SKM-1 (cell line): ENCODE data around the gene ZNF764.
"Not testable (repeated sequence)": the region's sequence is repeated elsewhere in the genome, so short reads cannot be mapped to it uniquely, and the experiment has no call there.

ENCODE experiments used
- DNase-seq: peaks from one replicate; lab custom pipeline; 2025; ENCODE audit not compliant: unreplicated experiment; lab: John Stamatoyannopoulos, UW

The ZNF764 gene

DNA sequence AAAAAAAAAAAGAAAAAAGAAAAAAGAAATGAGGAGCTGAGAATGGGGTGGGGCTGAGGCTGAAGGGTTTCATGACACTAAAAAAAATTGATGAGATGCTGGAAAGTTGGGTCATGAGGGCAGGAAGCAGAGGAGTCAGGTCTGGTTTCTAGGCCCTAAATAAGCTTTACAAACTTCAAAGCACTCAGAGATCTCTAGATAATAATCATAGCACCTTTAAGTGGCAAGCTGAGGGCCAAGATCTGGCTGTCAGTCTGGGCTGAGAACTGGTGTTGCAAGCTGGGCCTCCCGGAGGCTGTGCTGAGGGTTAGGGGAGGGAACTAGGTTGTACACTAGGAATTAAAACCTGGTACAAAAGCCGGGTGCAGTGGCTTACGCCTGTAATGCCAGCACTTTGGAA, 6.4 kb downstream of the ZNF764 start:
- DNase-seq, result no peak

DNA sequence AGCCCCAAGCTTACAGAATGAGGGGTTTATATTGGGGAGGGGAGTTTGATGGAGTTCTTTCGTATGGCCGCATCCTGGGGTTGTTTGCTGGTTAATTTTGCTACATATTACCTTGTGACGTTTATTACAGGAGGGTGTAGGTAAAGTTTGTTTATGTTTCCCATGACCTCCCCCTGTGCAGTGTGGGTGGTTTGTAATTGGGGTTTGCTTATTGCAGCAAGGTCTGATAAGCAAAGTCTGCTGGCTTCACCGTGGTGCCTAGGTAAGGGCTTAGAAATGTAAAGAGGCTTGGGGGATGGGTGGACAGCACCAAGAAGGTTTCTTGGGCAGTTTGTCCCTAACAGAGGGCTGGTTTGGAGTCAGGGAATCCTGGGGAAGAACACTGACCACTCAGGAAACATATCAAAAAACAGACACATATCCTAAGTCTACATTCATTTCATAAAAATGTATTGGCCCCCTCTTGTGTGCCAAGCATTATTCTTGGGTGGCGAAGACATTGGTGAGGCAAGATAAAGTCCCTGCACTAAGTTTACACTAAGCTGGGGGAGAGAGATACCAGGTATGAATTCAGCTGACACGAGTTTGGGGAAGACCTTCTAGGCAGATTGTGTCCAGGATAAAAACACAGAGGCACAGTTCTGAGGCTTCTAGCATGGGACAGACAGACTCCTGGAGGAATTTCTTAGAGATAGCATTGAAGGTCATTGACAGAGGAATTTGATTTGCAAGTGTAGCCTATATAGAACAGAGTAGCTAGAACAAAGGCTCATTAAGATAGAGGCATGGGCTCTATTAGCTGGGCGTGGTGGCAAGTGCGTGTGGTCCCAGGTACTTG, 9.5 kb downstream of the ZNF764 start:
- no peak for DNase-seq

DNA sequence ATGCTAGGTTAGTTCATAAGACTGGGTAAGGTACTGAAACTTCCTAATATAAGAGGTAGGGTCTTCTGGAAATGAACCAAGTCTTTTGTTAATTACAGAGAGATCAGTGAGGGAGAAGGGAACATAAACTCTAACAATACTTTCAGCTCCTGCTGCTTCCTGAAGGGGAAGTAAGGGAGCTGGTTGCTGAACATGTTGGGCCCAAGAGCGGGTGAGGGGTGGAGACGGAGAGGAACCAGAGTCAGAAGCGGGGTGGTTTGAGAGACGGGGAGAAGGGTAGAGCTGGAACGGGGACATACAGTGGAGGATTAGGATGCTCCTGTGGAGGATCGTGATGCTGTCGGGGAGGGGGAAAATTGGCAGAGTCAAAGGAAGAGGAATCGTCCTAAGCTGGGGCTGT, 12.1 kb downstream of the ZNF764 start:
- no peak for DNase-seq

DNA sequence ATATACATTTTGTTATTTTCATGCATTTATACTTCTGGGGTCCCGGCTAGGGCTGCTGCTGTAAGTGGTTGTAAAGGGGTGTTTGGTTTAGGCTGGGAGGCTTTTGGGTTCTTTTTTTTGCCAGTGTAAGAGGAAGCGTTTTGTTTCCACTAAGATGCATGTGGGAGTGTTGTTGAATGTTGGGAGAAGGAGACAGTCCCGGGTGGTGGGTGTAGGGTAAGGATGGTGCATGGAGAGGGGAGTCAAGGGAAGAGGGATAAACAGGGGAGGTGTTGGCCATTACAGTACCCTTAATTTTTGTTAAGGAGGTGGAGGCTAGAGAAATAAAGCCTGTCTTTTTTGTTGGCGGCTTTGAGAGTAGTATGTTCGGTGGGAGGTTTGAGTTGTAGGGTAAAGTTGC, 15.1 kb downstream of the ZNF764 start:
- DNase-seq, result no peak

DNA sequence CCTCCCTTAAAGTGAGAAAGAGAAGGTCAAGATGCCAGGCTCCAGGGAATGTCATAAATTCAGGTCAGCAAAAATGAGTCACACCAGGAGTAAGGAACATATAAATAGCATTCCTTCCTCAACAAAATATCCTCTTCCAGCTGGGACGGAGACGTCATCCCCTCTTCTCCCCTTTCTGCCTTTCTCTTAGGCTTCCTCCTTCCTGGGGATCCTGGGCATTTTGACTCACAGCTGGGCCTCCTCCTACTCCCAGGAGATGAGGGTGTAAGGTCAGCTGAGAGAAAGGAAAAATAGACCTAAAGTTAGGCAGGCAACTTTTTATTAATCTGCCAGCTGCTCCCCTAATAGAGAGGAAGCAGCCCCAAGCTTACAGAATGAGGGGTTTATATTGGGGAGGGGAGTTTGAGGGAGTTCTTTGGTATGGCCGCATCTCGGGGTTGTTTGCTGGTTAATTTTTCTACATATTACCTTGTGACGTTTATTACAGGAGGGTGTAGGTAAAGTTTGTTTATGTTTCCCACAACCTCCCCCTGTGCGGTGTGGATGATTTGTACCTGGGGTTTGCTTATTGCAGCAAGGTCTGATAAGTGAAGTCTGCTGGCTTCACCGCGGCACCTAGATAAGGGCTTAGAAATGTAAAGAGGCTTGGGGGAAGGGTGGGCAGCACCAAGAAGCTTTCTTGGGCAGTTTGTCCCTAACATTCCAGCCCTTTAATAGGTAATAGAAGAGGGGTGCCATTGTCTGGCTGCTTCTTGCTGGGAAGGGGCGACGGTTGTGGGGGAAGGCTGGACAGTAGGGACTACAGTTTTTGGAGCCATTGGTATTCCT, 16.5 kb downstream of the ZNF764 start:
- DNase-seq, result no peak

DNA sequence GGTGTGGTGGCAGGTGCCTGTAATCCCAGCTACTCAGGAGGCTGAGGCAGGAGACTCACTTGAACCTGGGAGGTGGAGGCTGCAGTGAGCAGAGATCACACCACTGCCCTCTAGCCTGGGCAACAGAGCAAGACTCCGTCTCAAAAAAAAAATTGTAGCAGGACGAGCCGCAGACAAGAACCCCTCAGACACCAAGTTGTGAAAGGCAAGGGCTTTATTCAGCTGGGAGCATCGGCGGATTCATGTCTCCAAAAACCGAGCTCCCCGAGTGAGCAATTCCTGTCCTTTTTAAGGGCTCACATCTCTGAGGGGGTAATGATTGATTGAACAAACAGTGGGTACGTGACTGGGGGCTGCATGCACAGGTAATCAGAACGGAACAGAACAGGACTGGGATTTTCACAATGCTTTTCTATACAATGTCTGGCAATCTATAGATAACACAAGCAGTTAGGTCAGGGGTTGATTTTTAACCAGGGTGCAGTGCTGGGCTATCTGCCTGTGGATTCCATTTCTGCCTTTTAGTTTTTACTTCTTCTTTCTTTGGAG, 17.2 kb downstream of the ZNF764 start:
- DNase-seq, result not testable (repeated sequence)

DNA sequence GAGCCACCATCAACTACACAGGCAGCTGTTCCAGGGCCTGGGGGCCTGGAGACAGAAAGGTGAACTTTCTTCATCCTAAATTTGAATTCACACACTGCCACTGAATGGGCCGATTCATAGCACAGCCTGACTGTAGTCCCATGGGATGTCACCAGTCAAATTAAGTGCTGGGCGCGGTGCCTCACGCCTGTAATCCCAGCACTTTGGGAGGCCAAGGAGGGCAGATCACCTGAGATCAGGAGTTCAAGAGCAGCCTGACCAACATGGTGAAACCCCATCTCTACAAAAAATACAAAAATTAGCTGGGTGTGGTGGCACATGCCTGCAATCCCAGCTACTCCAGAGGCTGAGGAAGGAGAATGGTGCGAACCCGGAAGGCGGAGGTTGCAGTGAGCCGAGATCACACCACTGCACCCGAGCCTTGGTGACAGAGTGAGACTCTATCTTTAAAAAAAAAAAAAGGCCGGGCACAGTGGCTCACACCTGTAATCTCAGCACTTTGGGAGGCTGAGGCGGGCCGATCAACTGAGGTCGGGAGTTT, 18.1 kb downstream of the ZNF764 start:
- not testable (repeated sequence) for DNase-seq

DNA sequence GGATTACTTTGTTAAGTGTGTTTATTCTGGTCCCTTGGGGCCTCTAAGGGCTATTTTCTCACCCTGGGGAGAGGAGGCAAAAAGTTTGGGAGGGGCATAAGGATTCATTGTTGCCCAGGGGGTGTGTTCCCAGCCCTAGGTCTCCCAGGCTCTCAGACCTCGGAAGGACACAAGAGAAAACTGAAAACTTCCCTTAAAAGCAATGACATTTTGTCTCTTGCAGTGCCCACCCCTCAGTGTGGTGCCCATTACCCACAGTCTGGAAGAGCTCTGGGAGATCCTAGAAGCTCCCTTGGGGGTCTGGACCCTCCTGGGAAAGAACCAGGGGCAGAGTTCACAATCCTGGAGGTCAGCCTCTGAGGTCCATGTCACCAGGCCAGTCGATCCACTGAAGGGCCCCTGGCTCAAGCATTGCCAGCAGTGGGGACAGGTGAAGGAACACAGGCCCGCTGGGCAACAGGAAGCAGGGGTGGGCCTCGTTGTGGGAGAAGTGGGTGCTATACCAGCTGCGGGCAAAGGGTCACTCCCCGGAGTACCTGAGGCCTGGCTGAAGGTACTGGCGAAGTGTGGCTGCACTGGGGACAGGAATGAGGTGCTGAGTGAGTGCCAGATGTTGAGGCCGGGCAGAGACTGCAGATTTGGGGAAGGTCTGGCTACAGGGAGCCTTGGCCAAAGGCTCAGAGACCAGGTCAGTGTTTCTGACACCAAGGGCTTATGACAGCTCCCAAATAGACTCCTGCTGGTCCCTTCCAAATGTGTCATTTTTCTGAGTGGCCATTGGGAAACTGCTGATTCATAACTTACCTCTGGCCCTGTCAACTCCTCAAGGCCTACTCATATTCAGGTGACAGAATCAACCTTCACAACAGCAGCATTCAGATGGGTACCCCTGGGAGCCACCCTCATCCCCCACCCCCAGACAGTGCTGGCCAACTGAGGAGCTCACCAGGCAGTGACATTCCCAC, 18.9 kb downstream of the ZNF764 start:
- no peak for DNase-seq

DNA sequence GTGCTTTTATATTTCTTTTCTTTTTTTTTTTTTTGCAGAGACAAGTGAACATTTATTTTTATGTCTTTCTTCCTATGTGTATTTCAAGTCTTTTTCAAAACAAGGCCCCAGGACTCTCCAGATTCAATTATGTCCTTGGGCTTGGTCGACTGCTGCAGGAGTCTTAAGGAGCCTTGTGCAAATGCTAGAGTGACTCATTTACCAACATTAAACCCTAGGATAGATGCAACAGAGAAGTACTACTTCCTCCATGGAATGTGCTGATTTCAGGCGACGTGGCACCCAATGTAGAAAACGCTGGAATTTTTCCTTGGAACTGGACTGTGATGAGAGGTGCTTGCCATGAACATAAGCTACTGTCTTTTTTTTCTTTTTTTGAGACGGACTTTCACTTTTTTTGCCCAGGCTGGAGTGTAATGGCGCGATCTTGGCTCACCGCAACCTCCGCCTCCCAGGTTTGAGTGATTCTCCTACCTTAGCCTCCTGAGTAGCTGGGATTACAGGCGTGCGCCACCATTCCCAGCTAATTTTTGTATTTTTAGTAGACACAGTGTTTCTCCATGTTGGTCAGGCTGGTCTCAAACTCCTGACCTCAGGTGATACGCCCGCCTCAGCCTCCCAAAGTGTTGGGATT, 21.7 kb downstream of the ZNF764 start:
- not testable (repeated sequence) for DNase-seq

DNA sequence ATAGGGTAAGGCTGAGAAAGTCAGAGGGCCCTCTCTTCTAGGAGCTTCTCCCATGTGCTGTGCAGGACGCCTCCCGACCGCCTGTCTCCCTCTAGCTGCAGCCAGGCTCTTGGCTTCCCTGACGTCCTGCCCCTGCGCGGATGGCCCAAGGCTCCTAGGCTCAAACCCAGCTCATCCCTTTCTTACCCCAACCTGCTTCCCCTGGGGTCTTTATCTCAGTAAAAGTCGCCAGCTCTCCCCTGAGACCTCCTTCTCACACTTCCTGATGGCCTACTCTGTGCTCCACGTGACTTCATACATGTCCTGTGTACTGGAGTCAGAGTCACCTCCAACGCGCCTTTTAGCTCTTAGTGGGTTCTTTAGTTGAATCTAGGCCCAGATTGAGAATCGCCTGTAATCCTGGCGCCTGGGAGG, 22.4 kb downstream of the ZNF764 start:
- DNase-seq, result peak; percentile 56

DNA sequence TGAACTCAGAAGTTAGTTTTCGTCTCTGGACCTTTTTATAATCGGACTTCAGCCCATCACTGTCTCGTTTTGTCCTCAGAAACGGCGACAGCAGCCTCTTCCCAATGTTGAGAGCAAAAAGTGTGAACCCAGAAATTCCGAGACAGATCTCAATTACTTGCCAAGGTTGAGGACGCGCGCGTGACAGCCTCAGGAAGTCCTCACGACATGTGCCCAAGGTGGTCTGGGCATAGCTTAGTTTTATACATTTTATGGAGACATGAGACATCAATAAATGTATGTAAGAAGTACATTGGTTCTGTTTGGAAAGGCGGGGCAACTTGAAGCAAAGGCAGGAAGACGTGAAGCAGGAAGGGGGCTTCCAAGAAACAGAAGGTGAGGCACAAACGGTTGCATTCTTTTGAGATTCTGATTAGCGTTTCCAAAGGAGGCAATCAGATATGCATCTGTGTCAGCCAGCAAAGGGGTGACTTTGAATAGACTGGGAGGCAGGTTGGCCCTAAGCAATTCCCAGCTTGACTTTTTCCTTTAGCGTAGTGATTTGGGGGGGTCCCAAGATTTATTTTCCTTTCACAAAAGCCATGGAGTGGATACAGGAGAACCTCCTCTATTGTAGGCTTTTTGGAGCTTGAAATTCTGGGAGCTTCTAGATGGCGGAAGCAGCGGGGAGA, 22.9 kb downstream of the ZNF764 start:
- no peak for DNase-seq

DNA sequence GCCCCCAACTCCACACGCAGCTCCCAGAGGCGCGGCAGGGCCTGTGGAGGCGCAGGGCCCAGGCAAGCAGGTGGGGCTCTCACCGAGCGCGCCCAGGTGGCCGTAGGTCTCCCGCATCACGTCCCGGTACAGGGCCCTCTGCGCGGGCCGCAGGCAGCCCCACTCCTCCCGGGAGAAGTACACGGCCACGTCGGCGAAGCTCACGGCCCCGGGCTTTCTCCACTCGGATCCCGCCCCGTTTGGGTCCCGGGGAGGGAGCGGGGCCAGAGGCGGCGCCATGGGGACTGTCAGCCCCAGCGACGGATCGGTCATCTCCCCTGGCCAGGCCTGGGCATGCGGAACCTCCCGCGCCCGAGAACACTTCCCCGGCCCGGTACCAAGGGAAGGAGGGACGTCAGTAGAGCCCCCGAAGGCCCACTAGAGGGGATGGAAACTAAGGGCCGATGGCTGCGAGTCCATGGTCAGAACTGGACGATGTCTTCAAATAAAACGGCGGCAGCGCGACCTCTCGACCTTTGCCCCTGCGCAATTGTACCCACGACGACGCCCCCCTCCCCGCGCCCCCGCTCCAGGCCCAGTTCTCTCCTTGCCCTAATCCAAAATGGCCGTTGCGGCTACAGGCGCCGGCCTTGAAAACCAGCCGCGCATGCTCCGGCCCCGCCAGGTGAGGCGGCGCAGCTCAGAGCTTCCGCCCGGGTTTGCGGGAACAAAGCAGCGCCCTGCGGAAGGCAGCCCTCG, 23.6 kb downstream of the ZNF764 start, which contains the start of gene ZNF747:
Gene ZNF747 (minus strand): TSS at position 491 of the 738 bp plus-strand sequence. CDS start 179 bp downstream, at position 312.
- peak; percentile 65 for DNase-seq

DNA sequence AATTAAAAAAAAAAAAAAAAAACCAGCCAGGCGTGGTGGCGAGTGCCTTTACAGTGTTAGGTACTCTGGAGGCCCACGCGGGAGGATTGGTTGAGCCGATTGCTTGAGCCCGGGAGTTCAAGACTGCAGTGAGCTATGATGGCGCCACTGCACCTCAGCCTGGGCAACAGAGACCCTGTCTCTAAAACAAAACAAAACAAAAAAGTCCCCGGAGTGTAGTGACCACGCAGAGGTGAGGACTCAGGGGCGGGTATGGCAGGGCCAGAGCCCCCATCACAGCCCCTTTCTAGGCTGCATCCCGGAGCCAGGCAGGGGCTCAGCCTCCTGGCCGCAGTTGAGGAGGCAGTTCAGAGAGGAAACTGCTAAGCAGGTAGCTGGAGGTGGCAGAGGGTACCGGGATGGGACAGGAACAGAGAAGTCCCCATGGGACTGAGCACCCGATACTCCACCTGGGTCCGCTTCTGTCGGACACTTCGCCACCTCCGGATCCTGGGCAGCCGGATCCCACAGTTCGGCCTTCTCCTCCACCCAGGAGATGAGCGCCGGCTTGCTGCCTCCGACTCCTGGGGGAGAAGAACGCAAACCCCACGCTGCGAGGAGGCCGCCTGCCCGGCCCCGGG, 24.3 kb downstream of the ZNF764 start:
- no peak for DNase-seq

DNA sequence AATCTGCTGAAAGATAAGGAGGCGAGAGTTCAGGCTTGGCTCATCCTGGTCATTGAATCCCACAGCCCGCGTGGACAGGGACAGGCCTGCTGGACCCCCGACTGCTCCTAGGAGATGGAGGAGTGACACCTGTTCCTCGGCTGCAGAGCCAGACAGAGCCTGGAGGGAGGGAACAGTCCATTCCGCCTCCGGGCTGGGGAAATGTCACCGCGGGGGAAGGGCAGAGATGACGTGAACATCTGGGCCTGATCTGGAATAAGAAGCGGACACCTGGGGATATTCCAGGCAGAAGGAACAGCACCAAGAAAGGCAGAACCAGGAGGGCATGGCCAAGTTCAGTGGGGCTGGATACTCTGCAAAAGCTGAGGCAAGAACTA, 25.0 kb downstream of the ZNF764 start:
- DNase-seq, result no peak

DNA sequence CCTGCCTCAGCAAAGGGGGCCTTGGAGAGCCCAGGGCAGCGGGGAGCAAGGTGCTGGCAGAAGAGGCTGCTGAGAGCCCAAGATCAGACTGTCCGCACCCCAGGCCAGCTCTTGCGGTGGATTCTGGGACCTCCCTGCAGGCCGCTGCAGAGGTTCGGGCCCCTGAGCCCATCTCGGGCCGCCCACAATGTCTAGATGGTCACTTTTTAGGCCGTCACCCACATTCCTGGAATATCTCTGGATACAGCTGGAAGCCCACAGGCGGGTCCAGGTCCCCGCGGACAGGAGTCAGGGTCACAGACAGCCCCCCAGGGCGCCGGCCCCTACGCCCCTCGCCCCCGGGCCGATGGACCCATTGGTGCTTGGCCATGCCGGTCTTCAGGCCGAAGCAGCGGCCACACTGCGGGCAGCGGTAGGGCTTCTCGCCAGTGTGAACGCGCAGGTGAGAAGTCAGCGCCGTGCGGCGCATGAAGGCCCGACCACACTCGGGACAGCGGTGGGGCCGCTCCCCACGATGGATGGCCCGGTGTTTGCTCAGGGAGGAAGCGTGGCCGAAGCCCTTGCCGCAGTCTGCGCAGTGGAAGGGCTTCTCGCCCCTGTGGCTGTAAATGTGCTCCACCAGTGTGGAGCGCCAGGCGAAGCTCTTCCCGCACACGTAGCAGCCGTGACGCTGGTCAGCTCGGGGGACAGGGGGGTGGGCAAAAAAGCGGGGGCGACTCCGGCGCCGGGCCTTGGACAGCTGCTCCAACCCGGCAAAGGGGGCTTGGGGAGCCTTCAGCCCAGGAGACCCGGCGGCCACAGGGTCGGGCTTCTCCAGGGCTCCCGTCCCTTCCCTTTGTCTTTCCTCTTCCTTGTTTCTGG, 25.7 kb downstream of the ZNF764 start:
- no peak for DNase-seq

DNA sequence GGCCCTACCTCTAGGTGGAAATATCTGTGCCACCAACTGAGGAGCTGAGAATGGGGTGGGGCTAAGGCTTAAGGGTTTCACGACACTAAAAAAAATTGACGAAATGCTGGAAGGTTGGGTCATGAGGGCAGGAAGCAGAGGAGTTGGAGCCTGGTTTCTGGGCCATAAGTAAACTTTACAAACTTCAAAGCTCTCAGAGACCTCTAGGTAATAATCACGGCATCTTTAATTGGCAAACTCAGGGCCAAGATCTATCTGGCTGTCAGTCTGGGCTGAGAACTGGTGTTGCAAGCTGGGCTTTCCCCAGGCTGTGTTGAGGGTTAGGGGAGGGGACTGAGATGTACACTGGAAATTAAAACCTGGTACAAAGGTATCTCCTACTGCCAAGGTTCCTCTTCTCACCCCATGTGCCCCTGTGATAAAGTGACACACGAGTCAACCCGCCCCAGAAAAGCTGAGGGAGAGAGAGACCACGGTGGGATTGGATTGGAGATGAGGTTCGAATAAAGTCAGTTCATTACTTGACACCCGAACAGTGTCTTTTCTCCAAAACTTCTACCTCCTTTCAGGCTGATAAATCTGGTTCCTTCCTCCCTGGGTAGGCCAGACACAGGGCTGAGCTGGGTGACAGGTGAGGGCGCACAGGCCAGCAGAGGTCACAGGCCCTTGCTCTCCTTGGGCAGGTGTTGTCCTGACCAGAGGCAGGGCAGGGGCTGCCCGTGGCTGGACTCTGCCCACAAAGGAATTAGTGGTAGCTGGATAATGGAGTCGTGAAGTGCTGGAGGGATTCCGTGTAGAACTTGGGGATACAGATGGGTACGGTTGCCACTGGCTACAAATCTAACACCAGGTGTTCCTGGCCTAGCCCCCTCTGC, 27.8 kb downstream of the ZNF764 start:
- DNase-seq, result no peak
